Measurements from ENCODE around the gene TNFRSF1B.

Gene TNFRSF1B

GRCh38 chr1:12166834-12167492 lies at the start of gene TNFRSF1B:
TSS of gene TNFRSF1B (plus strand) at chr1:12166991. CDS start at chr1:12167092, 101 bp downstream.
- peak; percentile 67 for ATAC-seq
- peak; percentile 74 to 86 for DNase-seq (ENCODE audit: low spot score in 2 of 2)

GRCh38 chr1:12121212-12122003 lies 45.4 kb upstream of the TNFRSF1B start:
- H3K4me3 Mint-ChIP-seq, result no peak overlapping the region
- no peak for ATAC-seq
- peaks cover 57% of the 10 kb centered on the region for H3K36me3 Mint-ChIP-seq
- H3K4me1 Mint-ChIP-seq, result peaks cover 37% of the 10 kb centered on the region
- no peaks in the 10 kb centered on the region for H3K9me3 Mint-ChIP-seq
- peak overlapping the region; percentile 24 for H3K27ac Mint-ChIP-seq
- DNase-seq (ENCODE audit: low spot score in 2 of 2), result no peak

More at GRCh38 chr1:12166834-12167492, at the start of gene TNFRSF1B:
- Mint-ChIP-seq H3K27ac (peak within 1 kb of the TSS; percentile 100), H3K9me3 (peaks cover 3% of the 10 kb centered on the region), H3K4me3 (peak within 1 kb of the TSS; percentile 100), H3K36me3 (peaks cover 57% of the 10 kb centered on the region), H3K4me1 (peaks cover 78% of the 10 kb centered on the region)

- Mint-ChIP-seq H3K27ac (no peak overlapping the region), H3K9me3 (no peaks in the 10 kb centered on the region), H3K4me3 (no peak overlapping the region), H3K4me1 (peaks cover 54% of the 10 kb centered on the region), H3K36me3 (peaks cover 58% of the 10 kb centered on the region)
- ATAC-seq (no peak), DNase-seq (ENCODE audit: low spot score in 2 of 2) (no peak)
Measured at GRCh38 chr1:12123172-12123571, 43.6 kb upstream of the TNFRSF1B start.

- Mint-ChIP-seq H3K4me1 (peaks cover 62% of the 10 kb centered on the region), H3K36me3 (peaks cover 56% of the 10 kb centered on the region), H3K9me3 (no peaks in the 10 kb centered on the region), H3K4me3 (peak overlapping the region; percentile 10), H3K27ac (peak overlapping the region; percentile 40)
- peak; percentile 80 to 89 for DNase-seq (ENCODE audit: low spot score in 2 of 2)
- peak; percentile 62 for ATAC-seq
Measured at GRCh38 chr1:12124693-12125421, 41.9 kb upstream of the TNFRSF1B start.

- Mint-ChIP-seq H3K27ac (peak overlapping the region; percentile 87), H3K36me3 (peaks cover 48% of the 10 kb centered on the region), H3K4me3 (no peak overlapping the region), H3K9me3 (no peaks in the 10 kb centered on the region), H3K4me1 (peaks cover 61% of the 10 kb centered on the region)
- no peak for ATAC-seq
- DNase-seq (ENCODE audit: low spot score in 2 of 2), result no peak
Measured at GRCh38 chr1:12125422-12126355, 41.1 kb upstream of the TNFRSF1B start.

GRCh38 chr1:12126781-12127180 lies 40.0 kb upstream of the TNFRSF1B start:
- Mint-ChIP-seq H3K27ac (peak overlapping the region; percentile 87), H3K9me3 (no peaks in the 10 kb centered on the region), H3K36me3 (peaks cover 45% of the 10 kb centered on the region), H3K4me1 (peaks cover 52% of the 10 kb centered on the region), H3K4me3 (no peak overlapping the region)
- ATAC-seq, result no peak
- no peak for DNase-seq (ENCODE audit: low spot score in 2 of 2)

GRCh38 chr1:12127206-12127810 lies 39.5 kb upstream of the TNFRSF1B start:
- Mint-ChIP-seq H3K4me1 (peaks cover 51% of the 10 kb centered on the region), H3K36me3 (peaks cover 45% of the 10 kb centered on the region), H3K9me3 (no peaks in the 10 kb centered on the region), H3K4me3 (peak overlapping the region; percentile 49), H3K27ac (peak overlapping the region; percentile 87)
- ATAC-seq, result peak; percentile 76
- no peak for DNase-seq (ENCODE audit: low spot score in 2 of 2)

- ATAC-seq (no peak), DNase-seq (ENCODE audit: low spot score in 2 of 2) (no peak)
- Mint-ChIP-seq H3K4me3 (peak overlapping the region; percentile 49), H3K9me3 (no peaks in the 10 kb centered on the region), H3K36me3 (peaks cover 53% of the 10 kb centered on the region), H3K4me1 (peaks cover 57% of the 10 kb centered on the region), H3K27ac (peak overlapping the region; percentile 87)
Measured at GRCh38 chr1:12128120-12128519, 38.7 kb upstream of the TNFRSF1B start.

- peaks cover 64% of the 10 kb centered on the region for H3K36me3 Mint-ChIP-seq
- peaks cover 63% of the 10 kb centered on the region for H3K4me1 Mint-ChIP-seq
- no peak for ATAC-seq
- no peak for DNase-seq (ENCODE audit: low spot score in 2 of 2)
- H3K9me3 Mint-ChIP-seq, result no peaks in the 10 kb centered on the region
- peak overlapping the region; percentile 87 for H3K27ac Mint-ChIP-seq
- no peak overlapping the region for H3K4me3 Mint-ChIP-seq
Measured at GRCh38 chr1:12129624-12130023, 37.2 kb upstream of the TNFRSF1B start.

- Mint-ChIP-seq H3K4me3 (no peak overlapping the region), H3K9me3 (no peaks in the 10 kb centered on the region), H3K27ac (peak overlapping the region; percentile 87), H3K4me1 (peaks cover 54% of the 10 kb centered on the region), H3K36me3 (peaks cover 56% of the 10 kb centered on the region)
- DNase-seq (ENCODE audit: low spot score in 2 of 2) (no peak), ATAC-seq (no peak)
Measured at GRCh38 chr1:12130466-12131130, 36.2 kb upstream of the TNFRSF1B start.

- H3K27ac Mint-ChIP-seq, result peak overlapping the region; percentile 88
- peaks cover 39% of the 10 kb centered on the region for H3K4me1 Mint-ChIP-seq
- H3K36me3 Mint-ChIP-seq, result peaks cover 44% of the 10 kb centered on the region
- ATAC-seq (no peak), DNase-seq (ENCODE audit: low spot score in 2 of 2) (no peak)
- H3K9me3 Mint-ChIP-seq, result no peaks in the 10 kb centered on the region
- peak overlapping the region; percentile 49 for H3K4me3 Mint-ChIP-seq
Measured at GRCh38 chr1:12132078-12132477, 34.7 kb upstream of the TNFRSF1B start.

- no peak overlapping the region for H3K4me3 Mint-ChIP-seq
- no peaks in the 10 kb centered on the region for H3K9me3 Mint-ChIP-seq
- DNase-seq (ENCODE audit: low spot score in 2 of 2) (no peak), ATAC-seq (no peak)
- peaks cover 20% of the 10 kb centered on the region for H3K36me3 Mint-ChIP-seq
- H3K27ac Mint-ChIP-seq, result peak overlapping the region; percentile 6
- peaks cover 20% of the 10 kb centered on the region for H3K4me1 Mint-ChIP-seq
Measured at GRCh38 chr1:12134716-12135115, 32.1 kb upstream of the TNFRSF1B start.

GRCh38 chr1:12135612-12136011 lies 31.2 kb upstream of the TNFRSF1B start:
- Mint-ChIP-seq H3K9me3 (no peaks in the 10 kb centered on the region), H3K27ac (peak overlapping the region; percentile 80), H3K36me3 (peaks cover 20% of the 10 kb centered on the region), H3K4me1 (peaks cover 15% of the 10 kb centered on the region), H3K4me3 (no peak overlapping the region)
- DNase-seq (ENCODE audit: low spot score in 2 of 2) (no peak), ATAC-seq (no peak)
